Activated effector memory CD4-positive, alpha-beta T cell treated with Interleukin-2 at 50 U/mL for 16 hours (primary cell): ENCODE measurements around the gene PDZD2.
"Not testable (repeated sequence)": the region's sequence is repeated elsewhere in the genome, so short reads cannot be mapped to it uniquely, and the experiment has no call there.

ENCODE experiments used
- DNase-seq: peaks from one replicate; pipeline ENCODE4 v3.0.0-alpha.2; 2020

The PDZD2 gene

GRCh38 chr5:31692561-31693221 lies 53.8 kb downstream of the PDZD2 start:
- no peak for DNase-seq

- no peak for DNase-seq
Observed at GRCh38 chr5:31698673-31699072, 59.7 kb downstream of the PDZD2 start.

- DNase-seq = no peak
Observed at GRCh38 chr5:31701642-31702299, 62.8 kb downstream of the PDZD2 start.

GRCh38 chr5:31702712-31703111 lies 63.8 kb downstream of the PDZD2 start:
- no peak for DNase-seq

GRCh38 chr5:31703757-31704156 lies 64.8 kb downstream of the PDZD2 start:
- DNase-seq = no peak

- DNase-seq = no peak
Observed at GRCh38 chr5:31706186-31706585, 67.3 kb downstream of the PDZD2 start.

GRCh38 chr5:31707329-31707728 lies 68.4 kb downstream of the PDZD2 start:
- DNase-seq = no peak

- DNase-seq = no peak
Observed at GRCh38 chr5:31708089-31708488, 69.2 kb downstream of the PDZD2 start.

- no peak for DNase-seq
Observed at GRCh38 chr5:31711363-31711762, 72.4 kb downstream of the PDZD2 start.

- no peak for DNase-seq
Observed at GRCh38 chr5:31711935-31712592, 73.1 kb downstream of the PDZD2 start.

- DNase-seq = no peak
Observed at GRCh38 chr5:31717561-31717960, 78.6 kb downstream of the PDZD2 start.

- DNase-seq = no peak
Observed at GRCh38 chr5:31720004-31720403, 81.1 kb downstream of the PDZD2 start.

- DNase-seq = no peak
Observed at GRCh38 chr5:31720811-31721345, 81.9 kb downstream of the PDZD2 start.

GRCh38 chr5:31722111-31722510 lies 83.2 kb downstream of the PDZD2 start:
- no peak for DNase-seq

GRCh38 chr5:31725996-31726395 lies 87.1 kb downstream of the PDZD2 start:
- DNase-seq = no peak

GRCh38 chr5:31726952-31727351 lies 88.0 kb downstream of the PDZD2 start:
- no peak for DNase-seq

GRCh38 chr5:31728039-31728438 lies 89.1 kb downstream of the PDZD2 start:
- no peak for DNase-seq

GRCh38 chr5:31728806-31729205 lies 89.9 kb downstream of the PDZD2 start:
- DNase-seq = not testable (repeated sequence)

- no peak for DNase-seq
Observed at GRCh38 chr5:31730139-31730538, 91.2 kb downstream of the PDZD2 start.

GRCh38 chr5:31731016-31731415 lies 92.1 kb downstream of the PDZD2 start:
- no peak for DNase-seq

- no peak for DNase-seq
Observed at GRCh38 chr5:31731710-31732301, 92.9 kb downstream of the PDZD2 start.

GRCh38 chr5:31732821-31733220 lies 93.9 kb downstream of the PDZD2 start:
- DNase-seq = not testable (repeated sequence)

- DNase-seq = no peak
Observed at GRCh38 chr5:31733371-31733770, 94.4 kb downstream of the PDZD2 start.

- DNase-seq = no peak
Observed at GRCh38 chr5:31736127-31736526, 97.2 kb downstream of the PDZD2 start.
